Skeletal muscle satellite cell (primary cell): ENCODE results near the gene NRF1.
"Not testable (repeated sequence)": the region's sequence is repeated elsewhere in the genome, so short reads cannot be mapped to it uniquely, and the experiment has no call there.

Experiments used
- H3K27me3 ChIP-seq: 2 replicates; pipeline ENCODE4 v1.7.0; 2013; ENCODE audit warnings: low read length; ENCODE audit not compliant: control insufficient read depth, insufficient read depth
- H3K36me3 ChIP-seq: 2 replicates; pipeline ENCODE4 v1.7.0; 2013; ENCODE audit warnings: mild to moderate bottlenecking, control low read depth, low read length; ENCODE audit not compliant: insufficient read depth
- H3K4me1 ChIP-seq: 2 replicates; pipeline ENCODE4 v1.7.0; 2013; ENCODE audit warnings: low read length; ENCODE audit not compliant: control insufficient read depth, insufficient read depth
- H3K4me2 ChIP-seq: 2 replicates; pipeline ENCODE4 v1.7.0; 2013; ENCODE audit warnings: mild to moderate bottlenecking, low read length
- H3K4me3 ChIP-seq: 2 replicates; pipeline ENCODE4 v1.7.0; 2013; ENCODE audit warnings: low read length
- H3K9ac ChIP-seq: 2 replicates; pipeline ENCODE4 v1.7.0; 2013; ENCODE audit warnings: mild to moderate bottlenecking, low read depth, low read length, moderate library complexity
- H3K9me3 ChIP-seq: replicated peaks from 2 replicates; pipeline ENCODE4 v1.7.0; 2013; ENCODE audit warnings: mild to moderate bottlenecking, control low read depth, low read length

NRF1 gene

DNA sequence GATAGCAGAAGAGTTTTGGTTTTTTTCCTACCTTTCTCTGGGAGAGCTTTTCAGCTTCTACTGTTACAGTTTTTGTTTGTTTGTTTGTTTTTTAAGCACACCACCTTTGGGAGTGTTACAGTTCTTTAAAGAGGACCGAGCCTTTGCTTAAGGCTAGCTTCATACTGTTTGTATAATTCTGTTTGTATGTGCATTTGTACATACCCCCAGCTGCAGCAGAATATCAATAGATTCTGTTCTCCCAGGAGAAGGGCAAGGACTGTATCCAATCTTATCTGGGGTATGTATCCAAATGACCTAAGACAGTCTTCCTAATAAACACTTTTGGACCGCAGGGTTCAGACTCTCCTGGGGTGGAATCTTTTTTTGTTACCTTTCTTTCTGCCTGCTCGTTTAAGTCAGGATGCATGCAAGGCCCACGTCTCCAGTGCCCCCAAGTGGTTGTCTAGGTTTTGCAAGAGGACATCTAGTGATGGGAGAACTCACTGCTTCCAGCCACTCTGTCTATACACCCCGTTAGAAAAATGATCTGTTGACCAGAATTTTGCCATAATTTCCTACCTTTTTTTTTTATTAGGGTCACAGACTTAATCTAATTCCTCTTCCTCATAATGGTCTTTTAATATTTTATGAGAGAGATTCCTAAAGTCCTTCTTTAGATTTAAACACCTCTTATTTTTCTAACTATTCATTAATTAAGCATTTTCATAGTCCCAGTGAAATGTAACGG is 23.9 kb downstream of the NRF1 start:
- Histone ChIP-seq H3K4me1 (no peaks in the 10 kb centered on the region), H3K9me3 (no peaks in the 10 kb centered on the region), H3K4me3 (no peak overlapping the region), H3K27me3 (no peaks in the 10 kb centered on the region), H3K36me3 (peaks cover 4% of the 10 kb centered on the region), H3K4me2 (no peak overlapping the region), H3K9ac (no peak overlapping the region)

GRCh38 chr7:129636030-129636550 is 24.6 kb downstream of the NRF1 start:
- H3K9me3 ChIP-seq, H3K4me2 ChIP-seq, H3K36me3 ChIP-seq, H3K4me3 ChIP-seq, H3K9ac ChIP-seq, H3K27me3 ChIP-seq, H3K4me1 ChIP-seq: not testable (repeated sequence)

- Histone ChIP-seq H3K9me3 (no peaks in the 10 kb centered on the region), H3K9ac (no peak overlapping the region), H3K4me3 (no peak overlapping the region), H3K27me3 (no peaks in the 10 kb centered on the region), H3K4me1 (no peaks in the 10 kb centered on the region), H3K36me3 (peaks cover 4% of the 10 kb centered on the region), H3K4me2 (no peak overlapping the region)
Measured at GRCh38 chr7:129636641-129637040, 25.1 kb downstream of the NRF1 start.

DNA sequence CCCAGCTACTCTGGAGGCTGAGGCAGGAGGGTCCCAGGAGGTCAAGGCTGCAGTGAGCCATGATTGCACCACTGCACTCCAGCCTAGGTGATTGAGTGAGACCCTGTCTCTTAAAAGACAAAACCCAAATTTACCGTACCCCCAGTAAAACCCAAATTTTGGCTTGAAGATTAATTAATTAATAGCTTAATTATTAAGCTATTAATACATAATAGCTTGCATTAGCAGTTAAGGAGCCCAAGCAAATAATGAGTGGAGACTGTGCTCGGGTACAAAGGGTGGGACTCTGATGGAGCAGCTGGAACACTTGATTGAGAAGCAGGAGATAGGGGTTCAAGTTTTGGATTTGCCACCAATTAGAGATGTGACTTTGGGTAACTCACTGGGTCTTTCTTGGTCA is 28.9 kb downstream of the NRF1 start:
- Histone ChIP-seq H3K9ac (no peak overlapping the region), H3K4me2 (no peak overlapping the region), H3K36me3 (peaks cover 4% of the 10 kb centered on the region), H3K4me3 (no peak overlapping the region), H3K9me3 (no peaks in the 10 kb centered on the region), H3K4me1 (peaks cover 7% of the 10 kb centered on the region), H3K27me3 (no peaks in the 10 kb centered on the region)

- H3K27me3 ChIP-seq = no peaks in the 10 kb centered on the region
- peak overlapping the region; percentile 53 for H3K4me2 ChIP-seq
- no peaks in the 10 kb centered on the region for H3K9me3 ChIP-seq
- no peak overlapping the region for H3K4me3 ChIP-seq
- no peaks in the 10 kb centered on the region for H3K36me3 ChIP-seq
- H3K9ac ChIP-seq = no peak overlapping the region
- H3K4me1 ChIP-seq = peaks cover 11% of the 10 kb centered on the region
Measured at GRCh38 chr7:129642871-129643549, 31.5 kb downstream of the NRF1 start.

DNA sequence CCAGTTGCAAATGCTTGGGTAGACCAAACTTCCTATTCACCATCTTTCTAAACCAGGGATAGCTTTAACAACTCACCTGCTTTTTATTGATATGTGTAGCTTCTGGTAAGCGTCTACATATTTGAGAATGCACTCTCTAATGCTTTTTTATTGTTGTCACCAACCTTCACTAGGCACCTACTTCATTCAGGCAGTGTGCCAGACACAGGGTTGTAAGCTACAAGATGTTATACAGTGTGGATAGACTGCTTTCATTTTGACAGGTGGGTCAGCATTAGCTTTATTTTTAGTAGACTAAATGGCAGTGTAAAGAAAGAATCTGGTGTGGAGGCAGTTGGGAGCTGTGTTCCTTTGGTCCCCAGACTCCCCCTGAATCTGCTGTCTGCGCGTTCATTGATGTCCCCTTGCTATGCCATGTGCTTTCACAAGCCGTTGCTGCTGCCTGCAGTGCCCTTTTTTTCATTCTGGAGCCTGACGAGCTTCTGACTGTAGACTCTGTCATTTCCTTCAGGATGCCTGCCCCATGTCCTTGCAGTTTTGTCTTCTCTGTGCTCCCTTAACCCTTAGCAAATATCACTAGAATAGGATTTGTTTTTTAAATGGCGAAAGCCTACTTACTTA is 32.1 kb downstream of the NRF1 start:
- no peak overlapping the region for H3K4me3 ChIP-seq
- no peaks in the 10 kb centered on the region for H3K9me3 ChIP-seq
- H3K4me1 ChIP-seq = peaks cover 11% of the 10 kb centered on the region
- no peak overlapping the region for H3K9ac ChIP-seq
- H3K27me3 ChIP-seq = no peaks in the 10 kb centered on the region
- no peaks in the 10 kb centered on the region for H3K36me3 ChIP-seq
- H3K4me2 ChIP-seq = peak overlapping the region; percentile 53

GRCh38 chr7:129644634-129645230 is 33.2 kb downstream of the NRF1 start:
- H3K9me3 ChIP-seq = no peaks in the 10 kb centered on the region
- peaks cover 11% of the 10 kb centered on the region for H3K4me1 ChIP-seq
- H3K27me3 ChIP-seq = no peaks in the 10 kb centered on the region
- H3K36me3 ChIP-seq = no peaks in the 10 kb centered on the region
- H3K4me2 ChIP-seq = no peak overlapping the region
- H3K9ac ChIP-seq = no peak overlapping the region
- no peak overlapping the region for H3K4me3 ChIP-seq

DNA sequence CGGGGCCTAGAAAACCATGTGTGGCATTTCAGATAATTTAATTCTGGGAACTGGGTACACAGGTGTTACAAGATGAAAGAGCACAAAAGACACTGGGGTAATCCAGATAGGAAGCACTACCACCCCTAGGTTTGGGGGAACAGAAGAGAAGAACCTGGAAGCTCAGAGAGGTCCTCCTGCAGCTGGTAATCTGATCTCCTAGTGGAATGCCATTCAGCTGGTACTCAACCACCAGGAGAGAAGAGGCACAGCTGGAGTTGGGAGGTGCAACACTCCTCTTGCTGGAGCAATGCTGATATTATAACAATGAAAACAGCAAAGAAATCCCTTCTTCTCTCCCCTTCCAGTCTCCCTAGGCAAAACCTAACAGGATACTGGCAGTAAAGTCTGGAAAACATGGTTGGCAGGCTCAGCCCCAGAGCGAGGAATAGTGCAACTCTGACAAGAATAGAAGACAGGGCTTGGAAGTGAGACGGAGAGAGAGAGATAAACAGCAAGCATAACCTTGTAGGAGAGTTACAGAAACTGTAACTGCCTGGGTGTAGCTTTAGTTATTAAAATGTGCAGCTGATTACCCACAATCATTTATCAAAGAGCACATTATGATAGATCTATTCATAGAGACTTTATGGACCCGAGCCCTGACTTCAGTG is 35.0 kb downstream of the NRF1 start:
- Histone ChIP-seq H3K27me3 (no peaks in the 10 kb centered on the region), H3K4me1 (peaks cover 11% of the 10 kb centered on the region), H3K4me3 (no peak overlapping the region), H3K4me2 (no peak overlapping the region), H3K9ac (no peak overlapping the region), H3K9me3 (no peaks in the 10 kb centered on the region), H3K36me3 (no peaks in the 10 kb centered on the region)

DNA sequence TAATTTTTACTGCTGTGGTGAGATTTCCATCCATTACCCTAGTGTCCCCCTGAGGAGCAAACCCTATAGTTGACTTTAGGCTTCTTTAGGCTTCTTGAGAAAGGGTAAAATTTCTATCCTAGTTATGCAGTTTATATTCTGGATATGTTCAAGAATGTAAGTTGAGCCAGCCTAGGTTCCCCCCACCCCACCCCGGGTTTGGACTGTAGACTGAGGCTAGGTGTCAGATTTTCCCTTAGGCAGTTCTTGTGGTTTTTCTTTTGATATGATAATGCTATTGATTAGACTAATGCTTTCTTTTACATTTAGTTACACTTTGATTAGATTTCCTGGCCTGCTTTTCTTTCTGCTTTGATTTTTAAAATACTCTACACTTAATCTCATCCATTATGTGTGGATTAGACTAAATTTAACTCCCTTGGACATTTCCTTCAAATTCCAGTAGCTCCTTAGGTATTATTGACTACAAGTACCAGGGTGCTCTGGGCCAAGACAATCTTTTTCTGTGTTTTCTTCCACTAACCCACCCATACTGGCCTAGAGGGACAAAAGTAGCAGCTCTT is 37.7 kb downstream of the NRF1 start:
- H3K4me1 ChIP-seq = peaks cover 3% of the 10 kb centered on the region
- H3K36me3 ChIP-seq = no peaks in the 10 kb centered on the region
- H3K4me2 ChIP-seq = no peak overlapping the region
- no peaks in the 10 kb centered on the region for H3K27me3 ChIP-seq
- H3K9ac ChIP-seq = no peak overlapping the region
- H3K9me3 ChIP-seq = no peaks in the 10 kb centered on the region
- no peak overlapping the region for H3K4me3 ChIP-seq

DNA sequence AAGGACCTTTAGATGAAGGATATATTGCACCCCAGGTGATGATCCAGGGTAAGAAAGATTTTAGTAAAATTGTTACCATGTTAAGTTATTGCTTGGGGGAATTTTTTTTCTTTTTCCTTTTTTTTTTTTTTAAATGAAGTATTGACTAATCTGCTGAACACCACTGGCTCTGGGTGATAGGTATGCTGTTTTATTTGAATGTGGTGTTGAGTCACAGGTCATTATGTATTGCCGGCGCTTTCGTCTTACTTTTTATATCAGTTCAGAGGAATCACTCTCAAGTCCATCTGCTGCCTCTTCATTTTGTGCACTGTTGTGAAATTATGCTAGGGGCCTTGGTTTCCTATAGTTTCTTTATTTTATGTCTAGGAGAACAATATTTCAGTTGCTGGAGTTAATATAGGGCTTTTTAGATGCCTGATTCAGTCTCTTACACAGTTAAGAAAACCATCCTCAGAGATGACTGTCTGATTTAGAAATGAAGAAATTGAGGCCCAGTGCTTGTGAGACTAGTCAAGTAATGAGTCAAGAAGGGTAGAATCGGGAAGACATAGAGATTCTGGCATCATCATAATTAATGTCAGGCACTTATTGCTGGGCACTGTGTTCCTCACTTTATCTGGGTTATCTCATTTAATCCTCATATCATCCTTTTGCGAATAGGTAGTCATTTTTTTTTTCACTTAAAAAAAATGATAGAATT is 38.7 kb downstream of the NRF1 start:
- no peaks in the 10 kb centered on the region for H3K36me3 ChIP-seq
- peaks cover 3% of the 10 kb centered on the region for H3K4me1 ChIP-seq
- no peaks in the 10 kb centered on the region for H3K27me3 ChIP-seq
- H3K4me2 ChIP-seq = no peak overlapping the region
- no peaks in the 10 kb centered on the region for H3K9me3 ChIP-seq
- H3K9ac ChIP-seq = no peak overlapping the region
- H3K4me3 ChIP-seq = no peak overlapping the region
